Measurements from ENCODE around the gene ENTPD6.
A peak's percentile ranks its signal among the peaks of the same experiment; 100 is the strongest.

Gene ENTPD6

DNA sequence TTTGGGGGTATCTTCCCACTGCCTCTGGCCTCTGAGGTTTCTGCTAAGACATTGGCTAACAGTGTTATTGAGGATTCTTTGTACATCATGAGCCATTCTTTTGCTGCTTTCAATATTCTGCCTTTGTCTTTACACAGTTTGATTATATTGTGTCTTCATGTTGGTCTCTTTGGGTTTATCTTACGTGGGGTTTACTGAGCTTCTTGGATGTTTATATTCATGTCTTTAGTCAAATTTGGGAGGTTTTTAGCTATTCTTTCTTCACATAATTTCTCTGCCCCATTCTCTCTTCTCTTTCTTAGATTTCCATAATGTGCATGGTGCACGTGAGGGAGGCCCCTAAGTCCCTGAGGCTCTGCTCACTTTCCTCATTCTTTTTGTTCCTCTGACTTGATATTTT, 7.6 kb downstream of the ENTPD6 start:
- no peaks in the 10 kb centered on the region for H3K9me3 ChIP-seq (ENCODE audit: insufficient read depth, low read length)
- no peaks in the 10 kb centered on the region for H3K27me3 ChIP-seq (ENCODE audit: low read depth, low read length)
- no peak overlapping the region for H3K9ac ChIP-seq (ENCODE audit: low read length)
- peaks cover 6% of the 10 kb centered on the region for H3K36me3 ChIP-seq (replicated peaks; ENCODE audit: low read depth, low read length)
- peak overlapping the region; percentile 66 for H3K4me2 ChIP-seq (ENCODE audit: low read length)
- H3K4me3 ChIP-seq (ENCODE audit: low read length), result no peak overlapping the region
- peaks cover 21% of the 10 kb centered on the region for H4K20me1 ChIP-seq (ENCODE audit: insufficient read depth, low read length)
- H3K27ac ChIP-seq (ENCODE audit: low read length), result no peak overlapping the region
- H3K4me1 ChIP-seq (ENCODE audit: low read length), result peaks cover 23% of the 10 kb centered on the region
- peaks cover 45% of the 10 kb centered on the region for H3K79me2 ChIP-seq (ENCODE audit: low read length)
- no peak overlapping the region for H2AFZ ChIP-seq (ENCODE audit: low read depth, low read length)
- TF ChIP-seq, protein P1, sequence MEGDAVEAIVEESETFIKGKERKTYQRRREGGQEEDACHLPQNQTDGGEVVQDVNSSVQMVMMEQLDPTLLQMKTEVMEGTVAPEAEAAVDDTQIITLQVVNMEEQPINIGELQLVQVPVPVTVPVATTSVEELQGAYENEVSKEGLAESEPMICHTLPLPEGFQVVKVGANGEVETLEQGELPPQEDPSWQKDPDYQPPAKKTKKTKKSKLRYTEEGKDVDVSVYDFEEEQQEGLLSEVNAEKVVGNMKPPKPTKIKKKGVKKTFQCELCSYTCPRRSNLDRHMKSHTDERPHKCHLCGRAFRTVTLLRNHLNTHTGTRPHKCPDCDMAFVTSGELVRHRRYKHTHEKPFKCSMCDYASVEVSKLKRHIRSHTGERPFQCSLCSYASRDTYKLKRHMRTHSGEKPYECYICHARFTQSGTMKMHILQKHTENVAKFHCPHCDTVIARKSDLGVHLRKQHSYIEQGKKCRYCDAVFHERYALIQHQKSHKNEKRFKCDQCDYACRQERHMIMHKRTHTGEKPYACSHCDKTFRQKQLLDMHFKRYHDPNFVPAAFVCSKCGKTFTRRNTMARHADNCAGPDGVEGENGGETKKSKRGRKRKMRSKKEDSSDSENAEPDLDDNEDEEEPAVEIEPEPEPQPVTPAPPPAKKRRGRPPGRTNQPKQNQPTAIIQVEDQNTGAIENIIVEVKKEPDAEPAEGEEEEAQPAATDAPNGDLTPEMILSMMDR (IDR thresholded peaks at IDR 0.05; ENCODE audit: low read depth, low read length), result no peak
- TF ChIP-seq EZH2phosphoT487 (IDR thresholded peaks at IDR 0.05; ENCODE audit: low read depth), result no peak

DNA sequence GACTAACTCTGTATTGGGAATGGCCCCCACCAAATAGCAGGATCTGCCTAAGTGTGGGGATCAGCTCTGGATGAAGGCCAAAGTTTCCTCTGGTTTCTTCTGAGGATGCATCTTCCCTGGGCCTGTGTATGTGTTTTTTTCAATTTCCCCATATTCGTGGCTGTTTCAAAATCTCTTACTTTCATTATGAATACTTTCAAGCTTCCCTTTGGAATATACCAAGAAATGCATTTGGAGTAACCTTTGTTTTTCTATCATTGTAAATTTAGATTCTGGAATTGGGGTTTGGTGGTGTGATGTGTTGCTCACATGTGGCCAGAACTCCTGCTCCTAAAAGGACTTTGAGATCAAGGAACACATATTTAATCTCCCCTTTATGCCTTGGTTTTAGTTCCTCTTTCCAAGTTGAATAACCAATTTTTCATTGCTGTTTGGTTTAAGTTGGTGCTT, 8.4 kb downstream of the ENTPD6 start:
- H3K4me2 ChIP-seq (ENCODE audit: low read length), result peak overlapping the region; percentile 66

DNA sequence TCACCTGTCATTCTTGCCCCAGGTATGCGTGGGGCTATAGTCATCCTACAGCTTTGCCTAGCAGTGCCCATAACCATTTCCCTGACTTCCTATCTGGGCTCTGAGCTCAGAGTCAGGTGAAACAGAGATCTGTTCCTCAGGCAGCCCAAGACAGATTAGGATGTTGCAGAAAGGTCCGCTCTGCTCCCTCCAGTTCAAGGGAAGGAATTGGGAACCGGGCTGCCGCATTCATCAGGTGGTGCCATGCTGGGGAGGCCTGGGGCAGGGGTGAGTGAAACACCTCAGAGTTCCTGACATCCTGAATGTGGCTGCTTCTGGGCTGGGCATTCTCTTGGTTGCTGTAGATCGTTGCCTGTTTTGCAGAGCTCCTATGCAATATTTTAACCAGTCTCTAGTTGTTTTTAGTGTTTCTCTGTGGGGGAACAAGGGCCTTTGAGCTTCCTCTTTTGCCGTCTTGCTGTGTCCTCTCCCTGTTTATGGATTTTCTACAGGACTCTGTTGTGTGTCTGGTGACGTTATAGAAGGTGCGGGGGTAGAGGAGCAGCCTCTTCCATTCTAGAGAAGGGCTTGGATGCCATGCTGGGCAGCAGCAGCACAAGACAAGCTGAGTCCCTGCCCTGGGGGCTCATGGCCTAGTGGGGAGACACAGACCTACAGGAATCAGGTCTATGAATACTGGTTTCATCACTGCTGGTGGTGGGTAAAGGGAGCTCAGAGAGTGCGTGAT, 9.2 kb downstream of the ENTPD6 start:
- H3K27ac ChIP-seq (ENCODE audit: low read length), result peak overlapping the region; percentile 4; the same call in 1 of the 2 replicates
- no peaks in the 10 kb centered on the region for H3K9me3 ChIP-seq (ENCODE audit: insufficient read depth, low read length)
- peak overlapping the region; percentile 66 for H3K4me2 ChIP-seq (ENCODE audit: low read length)
- H4K20me1 ChIP-seq (ENCODE audit: insufficient read depth, low read length), result peaks cover 21% of the 10 kb centered on the region
- H3K9ac ChIP-seq (ENCODE audit: low read length), result no peak overlapping the region
- no peaks in the 10 kb centered on the region for H3K27me3 ChIP-seq (ENCODE audit: low read depth, low read length)
- no peak overlapping the region for H2AFZ ChIP-seq (ENCODE audit: low read depth, low read length)
- H3K4me3 ChIP-seq (ENCODE audit: low read length), result no peak overlapping the region
- H3K4me1 ChIP-seq (ENCODE audit: low read length), result peaks cover 23% of the 10 kb centered on the region
- H3K36me3 ChIP-seq (replicated peaks; ENCODE audit: low read depth, low read length), result peaks cover 6% of the 10 kb centered on the region
- H3K79me2 ChIP-seq (ENCODE audit: low read length), result peaks cover 42% of the 10 kb centered on the region
- TF ChIP-seq EZH2phosphoT487 (IDR thresholded peaks at IDR 0.05; ENCODE audit: low read depth), result no peak
- TF ChIP-seq, protein P1 (IDR thresholded peaks at IDR 0.05; ENCODE audit: low read depth, low read length), result no peak

More for the DNA sequence above, 8.4 kb downstream of the ENTPD6 start:
- no peak overlapping the region for H2AFZ ChIP-seq (ENCODE audit: low read depth, low read length)
- no peak overlapping the region for H3K9ac ChIP-seq (ENCODE audit: low read length)
- H3K9me3 ChIP-seq (ENCODE audit: insufficient read depth, low read length), result no peaks in the 10 kb centered on the region
- peaks cover 6% of the 10 kb centered on the region for H3K36me3 ChIP-seq (replicated peaks; ENCODE audit: low read depth, low read length)
- H3K4me3 ChIP-seq (ENCODE audit: low read length), result peak overlapping the region; percentile 36
- peak overlapping the region; percentile 21; the same call in 1 of the 2 replicates for H3K27ac ChIP-seq (ENCODE audit: low read length)
- H3K4me1 ChIP-seq (ENCODE audit: low read length), result peaks cover 23% of the 10 kb centered on the region
- H3K27me3 ChIP-seq (ENCODE audit: low read depth, low read length), result no peaks in the 10 kb centered on the region
- peaks cover 42% of the 10 kb centered on the region for H3K79me2 ChIP-seq (ENCODE audit: low read length)
- TF ChIP-seq, protein P1 (IDR thresholded peaks at IDR 0.05; ENCODE audit: low read depth, low read length), result no peak
- TF ChIP-seq EZH2phosphoT487 (IDR thresholded peaks at IDR 0.05; ENCODE audit: low read depth), result no peak
- H4K20me1 ChIP-seq (ENCODE audit: insufficient read depth, low read length), result peaks cover 21% of the 10 kb centered on the region

DNA sequence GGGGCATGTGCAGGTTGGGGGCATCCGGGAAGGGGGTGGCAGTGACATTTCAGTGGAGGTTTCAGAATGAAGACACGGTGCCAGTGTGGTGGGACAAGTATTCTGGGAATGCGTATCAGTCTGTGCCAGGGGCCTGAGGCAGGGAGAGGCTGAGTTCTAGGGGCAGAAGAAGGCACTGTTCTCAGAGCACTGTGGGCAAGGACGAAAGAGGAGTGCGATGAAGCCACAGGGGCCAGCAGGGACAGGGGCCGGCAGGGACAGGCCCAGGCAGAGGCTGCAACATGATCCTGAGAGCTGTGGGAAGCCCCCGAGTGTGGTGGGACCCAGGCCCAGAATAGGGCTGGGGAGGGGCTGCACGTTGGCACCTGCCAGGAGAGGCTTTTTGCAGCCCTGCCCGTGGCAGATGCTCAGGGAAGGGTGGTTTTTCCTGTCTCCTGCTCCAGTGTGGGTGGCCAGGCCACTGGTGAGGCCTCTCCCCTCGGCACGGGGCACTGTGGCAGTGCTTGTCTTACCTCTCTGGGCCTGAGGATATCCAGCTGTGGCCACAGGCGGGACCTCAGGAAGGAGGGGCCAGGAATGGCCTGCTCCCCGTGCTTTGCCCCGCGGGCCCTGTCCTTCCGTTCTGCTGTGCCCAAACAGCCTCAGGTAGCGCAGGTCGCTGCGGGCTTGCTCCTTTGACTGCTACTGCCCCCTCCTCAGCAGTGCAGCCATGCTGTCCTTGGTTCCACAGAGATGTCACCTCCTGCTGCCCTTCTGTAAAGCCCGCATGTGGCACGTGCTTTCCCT, 10.0 kb downstream of the ENTPD6 start:
- Histone ChIP-seq H3K4me1 (ENCODE audit: low read length) (peaks cover 23% of the 10 kb centered on the region), H3K4me2 (ENCODE audit: low read length) (no peak overlapping the region), H2AFZ (ENCODE audit: low read depth, low read length) (no peak overlapping the region), H3K79me2 (ENCODE audit: low read length) (peaks cover 42% of the 10 kb centered on the region), H3K9me3 (ENCODE audit: insufficient read depth, low read length) (no peaks in the 10 kb centered on the region), H3K4me3 (ENCODE audit: low read length) (no peak overlapping the region), H3K27me3 (ENCODE audit: low read depth, low read length) (no peaks in the 10 kb centered on the region), H3K36me3 (replicated peaks; ENCODE audit: low read depth, low read length) (peaks cover 6% of the 10 kb centered on the region), H4K20me1 (ENCODE audit: insufficient read depth, low read length) (peaks cover 21% of the 10 kb centered on the region), H3K27ac (ENCODE audit: low read length) (no peak overlapping the region), H3K9ac (ENCODE audit: low read length) (no peak overlapping the region)
- TF ChIP-seq EZH2phosphoT487 (IDR thresholded peaks at IDR 0.05; ENCODE audit: low read depth), result no peak
- TF ChIP-seq, protein P1 (IDR thresholded peaks at IDR 0.05; ENCODE audit: low read depth, low read length), result no peak

All from OCI-LY3 (cell line).